Vagina (tissue), 2 donors: ENCODE measurements around the gene CHST11.

Source experiments
- POLR2A ChIP-seq, 2 donors: fragments of 450-650 bp; IDR thresholded peaks; one replicate each; pipeline ENCODE4 v1.6.1; 2017; ENCODE audit warnings: antibody characterized with exemption in 2 of 2, mild to moderate bottlenecking in 2 of 2, moderate library complexity in 2 of 2
- POLR2AphosphoS5 ChIP-seq, 2 donors: sonication (generic); formaldehyde crosslinking; IDR thresholded peaks; one replicate each; pipeline ENCODE4 v1.9.0; 2017; ENCODE audit warnings: antibody characterized with exemption in 2 of 2, mild to moderate bottlenecking in 2 of 2, low read depth in 1 of 2; ENCODE audit not compliant: insufficient read depth in 1 of 2

- TF ChIP-seq POLR2AphosphoS5 (IDR thresholded peaks at IDR 0.05; ENCODE audit: insufficient read depth in 1 of 2, low read depth in 1 of 2) (no peak), POLR2A (IDR thresholded peaks at IDR 0.05) (no peak)
These were observed 181.6 kb downstream of the CHST11 start for GRCh38 chr12:104638218-104638850.
